ENCODE measurements around the gene CRTC3.

GRCh38 chr15:90625037-90625436, 95.3 kb downstream of the CRTC3 start:
- TF ChIP-seq EZH2 (IDR thresholded peaks at IDR 0.05; ENCODE audit: borderline replicate concordance), result no peak
- TF ChIP-seq, protein P1, sequence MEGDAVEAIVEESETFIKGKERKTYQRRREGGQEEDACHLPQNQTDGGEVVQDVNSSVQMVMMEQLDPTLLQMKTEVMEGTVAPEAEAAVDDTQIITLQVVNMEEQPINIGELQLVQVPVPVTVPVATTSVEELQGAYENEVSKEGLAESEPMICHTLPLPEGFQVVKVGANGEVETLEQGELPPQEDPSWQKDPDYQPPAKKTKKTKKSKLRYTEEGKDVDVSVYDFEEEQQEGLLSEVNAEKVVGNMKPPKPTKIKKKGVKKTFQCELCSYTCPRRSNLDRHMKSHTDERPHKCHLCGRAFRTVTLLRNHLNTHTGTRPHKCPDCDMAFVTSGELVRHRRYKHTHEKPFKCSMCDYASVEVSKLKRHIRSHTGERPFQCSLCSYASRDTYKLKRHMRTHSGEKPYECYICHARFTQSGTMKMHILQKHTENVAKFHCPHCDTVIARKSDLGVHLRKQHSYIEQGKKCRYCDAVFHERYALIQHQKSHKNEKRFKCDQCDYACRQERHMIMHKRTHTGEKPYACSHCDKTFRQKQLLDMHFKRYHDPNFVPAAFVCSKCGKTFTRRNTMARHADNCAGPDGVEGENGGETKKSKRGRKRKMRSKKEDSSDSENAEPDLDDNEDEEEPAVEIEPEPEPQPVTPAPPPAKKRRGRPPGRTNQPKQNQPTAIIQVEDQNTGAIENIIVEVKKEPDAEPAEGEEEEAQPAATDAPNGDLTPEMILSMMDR (IDR thresholded peaks at IDR 0.05; ENCODE audit: poor library complexity), result no peak
